ENCODE results near the gene MED12L.
"Not testable (repeated sequence)": the region's sequence is repeated elsewhere in the genome, so short reads cannot be mapped to it uniquely, and the experiment has no call there.

MED12L gene

GRCh38 chr3:151226088-151226563 is 140.7 kb downstream of the MED12L start:
- H3K9me3 ChIP-seq (ENCODE audit: low read length) = no peaks in the 10 kb centered on the region
- no peaks in the 10 kb centered on the region for H3K36me3 ChIP-seq (ENCODE audit: insufficient read depth, low read length)
- H3K4me3 ChIP-seq (ENCODE audit: low read depth in 1 of 2, low read length in 2 of 2) = no peak overlapping the region
- H3K9ac ChIP-seq (ENCODE audit: low read length) = no peak overlapping the region
- no peaks in the 10 kb centered on the region for H3K27me3 ChIP-seq (ENCODE audit: control insufficient read depth in 1 of 2, insufficient read depth in 2 of 2, low read length in 2 of 2)
- H3K27ac ChIP-seq (ENCODE audit: low read depth, low read length) = no peak overlapping the region
- H3K4me1 ChIP-seq (ENCODE audit: insufficient read depth, low read length) = peaks cover 26% of the 10 kb centered on the region

- Histone ChIP-seq H3K9me3 (ENCODE audit: low read length) (no peaks in the 10 kb centered on the region), H3K27me3 (ENCODE audit: control insufficient read depth in 1 of 2, insufficient read depth in 2 of 2, low read length in 2 of 2) (no peaks in the 10 kb centered on the region), H3K4me1 (ENCODE audit: insufficient read depth, low read length) (peaks cover 28% of the 10 kb centered on the region), H3K36me3 (ENCODE audit: insufficient read depth, low read length) (no peaks in the 10 kb centered on the region), H3K9ac (ENCODE audit: low read length) (no peak overlapping the region), H3K4me3 (ENCODE audit: low read depth in 1 of 2, low read length in 2 of 2) (no peak overlapping the region), H3K27ac (ENCODE audit: low read depth, low read length) (no peak overlapping the region)
These were observed 141.4 kb downstream of the MED12L start for GRCh38 chr3:151226825-151227224.

- H3K27me3 ChIP-seq (ENCODE audit: control insufficient read depth in 1 of 2, insufficient read depth in 2 of 2, low read length in 2 of 2) = no peaks in the 10 kb centered on the region
- no peak overlapping the region for H3K9ac ChIP-seq (ENCODE audit: low read length)
- H3K9me3 ChIP-seq (ENCODE audit: low read length) = no peaks in the 10 kb centered on the region
- H3K4me3 ChIP-seq (ENCODE audit: low read depth in 1 of 2, low read length in 2 of 2) = no peak overlapping the region
- no peak overlapping the region for H3K27ac ChIP-seq (ENCODE audit: low read depth, low read length)
- no peaks in the 10 kb centered on the region for H3K36me3 ChIP-seq (ENCODE audit: insufficient read depth, low read length)
- peaks cover 28% of the 10 kb centered on the region for H3K4me1 ChIP-seq (ENCODE audit: insufficient read depth, low read length)
These were observed 141.9 kb downstream of the MED12L start for GRCh38 chr3:151227266-151227806.

GRCh38 chr3:151227807-151228665 is 142.6 kb downstream of the MED12L start:
- no peaks in the 10 kb centered on the region for H3K27me3 ChIP-seq (ENCODE audit: control insufficient read depth in 1 of 2, insufficient read depth in 2 of 2, low read length in 2 of 2)
- H3K9me3 ChIP-seq (ENCODE audit: low read length) = no peaks in the 10 kb centered on the region
- H3K4me3 ChIP-seq (ENCODE audit: low read depth in 1 of 2, low read length in 2 of 2) = no peak overlapping the region
- H3K27ac ChIP-seq (ENCODE audit: low read depth, low read length) = peak overlapping the region; percentile 56
- H3K36me3 ChIP-seq (ENCODE audit: insufficient read depth, low read length) = no peaks in the 10 kb centered on the region
- H3K9ac ChIP-seq (ENCODE audit: low read length) = no peak overlapping the region
- peaks cover 28% of the 10 kb centered on the region for H3K4me1 ChIP-seq (ENCODE audit: insufficient read depth, low read length)

GRCh38 chr3:151228666-151229040 is 143.2 kb downstream of the MED12L start:
- no peaks in the 10 kb centered on the region for H3K36me3 ChIP-seq (ENCODE audit: insufficient read depth, low read length)
- no peak overlapping the region for H3K4me3 ChIP-seq (ENCODE audit: low read depth in 1 of 2, low read length in 2 of 2)
- H3K27ac ChIP-seq (ENCODE audit: low read depth, low read length) = peak overlapping the region; percentile 56
- no peak overlapping the region for H3K9ac ChIP-seq (ENCODE audit: low read length)
- peaks cover 29% of the 10 kb centered on the region for H3K4me1 ChIP-seq (ENCODE audit: insufficient read depth, low read length)
- no peaks in the 10 kb centered on the region for H3K27me3 ChIP-seq (ENCODE audit: control insufficient read depth in 1 of 2, insufficient read depth in 2 of 2, low read length in 2 of 2)
- no peaks in the 10 kb centered on the region for H3K9me3 ChIP-seq (ENCODE audit: low read length)

- Histone ChIP-seq H3K9ac (ENCODE audit: low read length) (no peak overlapping the region), H3K9me3 (ENCODE audit: low read length) (no peaks in the 10 kb centered on the region), H3K27ac (ENCODE audit: low read depth, low read length) (no peak overlapping the region), H3K27me3 (ENCODE audit: control insufficient read depth in 1 of 2, insufficient read depth in 2 of 2, low read length in 2 of 2) (no peaks in the 10 kb centered on the region), H3K36me3 (ENCODE audit: insufficient read depth, low read length) (no peaks in the 10 kb centered on the region), H3K4me3 (ENCODE audit: low read depth in 1 of 2, low read length in 2 of 2) (no peak overlapping the region), H3K4me1 (ENCODE audit: insufficient read depth, low read length) (peaks cover 48% of the 10 kb centered on the region)
These were observed 145.2 kb downstream of the MED12L start for GRCh38 chr3:151230646-151231045.

- not testable (repeated sequence) for H3K27me3 ChIP-seq (ENCODE audit: control insufficient read depth in 1 of 2, insufficient read depth in 2 of 2, low read length in 2 of 2); H3K4me3 ChIP-seq (ENCODE audit: low read depth in 1 of 2, low read length in 2 of 2); H3K36me3 ChIP-seq (ENCODE audit: insufficient read depth, low read length); H3K9me3 ChIP-seq (ENCODE audit: low read length); H3K9ac ChIP-seq (ENCODE audit: low read length); H3K27ac ChIP-seq (ENCODE audit: low read depth, low read length)
- peaks cover 50% of the 10 kb centered on the region for H3K4me1 ChIP-seq (ENCODE audit: insufficient read depth, low read length)
These were observed 146.9 kb downstream of the MED12L start for GRCh38 chr3:151232403-151232802.

- H3K4me3 ChIP-seq (ENCODE audit: low read depth in 1 of 2, low read length in 2 of 2) = no peak overlapping the region
- H3K36me3 ChIP-seq (ENCODE audit: insufficient read depth, low read length) = no peaks in the 10 kb centered on the region
- peaks cover 45% of the 10 kb centered on the region for H3K4me1 ChIP-seq (ENCODE audit: insufficient read depth, low read length)
- no peaks in the 10 kb centered on the region for H3K9me3 ChIP-seq (ENCODE audit: low read length)
- no peak overlapping the region for H3K27ac ChIP-seq (ENCODE audit: low read depth, low read length)
- H3K9ac ChIP-seq (ENCODE audit: low read length) = no peak overlapping the region
- no peaks in the 10 kb centered on the region for H3K27me3 ChIP-seq (ENCODE audit: control insufficient read depth in 1 of 2, insufficient read depth in 2 of 2, low read length in 2 of 2)
These were observed 147.5 kb downstream of the MED12L start for GRCh38 chr3:151232991-151233390.

- Histone ChIP-seq H3K27me3 (ENCODE audit: control insufficient read depth in 1 of 2, insufficient read depth in 2 of 2, low read length in 2 of 2) (no peaks in the 10 kb centered on the region), H3K4me1 (ENCODE audit: insufficient read depth, low read length) (peaks cover 35% of the 10 kb centered on the region), H3K27ac (ENCODE audit: low read depth, low read length) (no peak overlapping the region), H3K9ac (ENCODE audit: low read length) (no peak overlapping the region), H3K9me3 (ENCODE audit: low read length) (no peaks in the 10 kb centered on the region), H3K4me3 (ENCODE audit: low read depth in 1 of 2, low read length in 2 of 2) (no peak overlapping the region), H3K36me3 (ENCODE audit: insufficient read depth, low read length) (no peaks in the 10 kb centered on the region)
These were observed 149.4 kb downstream of the MED12L start for GRCh38 chr3:151234825-151235224.

GRCh38 chr3:151236316-151236715 is 150.9 kb downstream of the MED12L start:
- Histone ChIP-seq H3K4me1 (ENCODE audit: insufficient read depth, low read length) (peaks cover 34% of the 10 kb centered on the region), H3K36me3 (ENCODE audit: insufficient read depth, low read length) (no peaks in the 10 kb centered on the region), H3K9me3 (ENCODE audit: low read length) (no peaks in the 10 kb centered on the region), H3K27me3 (ENCODE audit: control insufficient read depth in 1 of 2, insufficient read depth in 2 of 2, low read length in 2 of 2) (no peaks in the 10 kb centered on the region), H3K4me3 (ENCODE audit: low read depth in 1 of 2, low read length in 2 of 2) (no peak overlapping the region), H3K27ac (ENCODE audit: low read depth, low read length) (peak overlapping the region; percentile 61), H3K9ac (ENCODE audit: low read length) (no peak overlapping the region)

- peaks cover 34% of the 10 kb centered on the region for H3K4me1 ChIP-seq (ENCODE audit: insufficient read depth, low read length)
- no peak overlapping the region for H3K4me3 ChIP-seq (ENCODE audit: low read depth in 1 of 2, low read length in 2 of 2)
- no peaks in the 10 kb centered on the region for H3K9me3 ChIP-seq (ENCODE audit: low read length)
- H3K9ac ChIP-seq (ENCODE audit: low read length) = no peak overlapping the region
- peak overlapping the region; percentile 66 for H3K27ac ChIP-seq (ENCODE audit: low read depth, low read length)
- no peaks in the 10 kb centered on the region for H3K27me3 ChIP-seq (ENCODE audit: control insufficient read depth in 1 of 2, insufficient read depth in 2 of 2, low read length in 2 of 2)
- H3K36me3 ChIP-seq (ENCODE audit: insufficient read depth, low read length) = no peaks in the 10 kb centered on the region
These were observed 151.3 kb downstream of the MED12L start for GRCh38 chr3:151236736-151237135.

GRCh38 chr3:151242006-151242405 is 156.5 kb downstream of the MED12L start:
- not testable (repeated sequence) for H3K4me1 ChIP-seq (ENCODE audit: insufficient read depth, low read length); H3K27ac ChIP-seq (ENCODE audit: low read depth, low read length); H3K36me3 ChIP-seq (ENCODE audit: insufficient read depth, low read length); H3K9me3 ChIP-seq (ENCODE audit: low read length); H3K27me3 ChIP-seq (ENCODE audit: control insufficient read depth in 1 of 2, insufficient read depth in 2 of 2, low read length in 2 of 2); H3K4me3 ChIP-seq (ENCODE audit: low read depth in 1 of 2, low read length in 2 of 2); H3K9ac ChIP-seq (ENCODE audit: low read length)
